ENCODE data around the gene RTP1. TPM values are rescaled to one million over a fixed set of nuclear protein-coding genes. Genes with fewer than 3 reads are reported as not detected.

The RTP1 gene
- total and polyA plus RNA-seq, 2 of the 4 experiments (the other 2 are of a cell fraction) = not detected

DNA sequence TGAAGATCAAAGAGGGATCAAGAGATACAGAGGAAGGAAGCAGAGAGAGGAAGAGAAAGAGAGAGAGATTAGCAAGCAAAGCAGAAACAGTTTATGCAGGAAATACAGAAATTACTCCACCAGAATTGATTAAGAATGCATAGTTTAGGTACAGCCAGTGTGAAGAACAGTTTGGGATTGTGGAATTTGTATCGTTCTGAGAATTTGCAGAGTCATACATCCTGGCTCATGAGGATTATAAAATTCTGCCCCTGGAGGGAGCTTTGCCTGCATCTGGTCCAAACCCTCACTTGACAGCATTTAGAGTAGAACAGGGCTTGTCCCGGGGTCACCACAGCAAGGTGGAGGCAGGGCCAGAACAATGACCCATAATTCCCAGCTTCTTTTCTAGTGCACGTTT is 50.1 kb downstream of the RTP1 start:
- in situ Hi-C loops (cut with MboI; ENCODE audit: low sequenced_read_pairs) = no loop called here
- H3K9me3 ChIP-seq (ENCODE audit: control insufficient read depth, insufficient read depth, low read length) = peaks cover 3% of the 10 kb centered on the region

More for the DNA sequence above, 50.1 kb downstream of the RTP1 start:
- Histone ChIP-seq H3K18ac (ENCODE audit: low read depth, low read length) (no peak overlapping the region), H3K56ac (ENCODE audit: extremely low read depth, insufficient read depth, low read length) (no peak overlapping the region), H2BK15ac (ENCODE audit: low read depth, low read length) (no peak overlapping the region), H2BK120ac (ENCODE audit: low read depth, low read length) (no peak overlapping the region), H4K91ac (ENCODE audit: insufficient read depth, low read depth, low read length) (no peak overlapping the region), H2BK20ac (ENCODE audit: low read depth, low read length) (no peak overlapping the region), H4K20me1 (ENCODE audit: insufficient read depth, low read length) (no peaks in the 10 kb centered on the region), H4K8ac (ENCODE audit: low read depth in 2 of 2, low read length in 2 of 2) (no peak overlapping the region), H3K4ac (ENCODE audit: low read depth, low read length) (no peak overlapping the region), H3K23ac (ENCODE audit: low read depth, low read length) (no peak overlapping the region), H2BK5ac (ENCODE audit: low read depth, low read length, poor library complexity, severe bottlenecking) (no peak overlapping the region), H3K36me3 (ENCODE audit: control insufficient read depth, insufficient read depth, low read length) (peaks cover 11% of the 10 kb centered on the region; the same call in 1 of the 2 replicates), H3K9me1 (ENCODE audit: insufficient read depth, low read length) (no peaks in the 10 kb centered on the region), H3K27ac (ENCODE audit: insufficient read depth, low read length) (no peak overlapping the region), H3K14ac (replicated peaks; ENCODE audit: low read depth, low read length) (no peak overlapping the region), H2AK5ac (ENCODE audit: low read depth, low read length) (no peak overlapping the region), H3K4me3 (ENCODE audit: insufficient read depth, low read depth, low read length) (no peak overlapping the region), H3K79me1 (ENCODE audit: low read depth in 1 of 2, low read length in 2 of 2) (no peaks in the 10 kb centered on the region), H3K4me1 (ENCODE audit: control insufficient read depth, insufficient read depth, low read length) (peaks cover 11% of the 10 kb centered on the region), H2AFZ (replicated peaks; ENCODE audit: low read length, poor library complexity) (no peak overlapping the region), H3K4me2 (ENCODE audit: low read depth, low read length) (no peak overlapping the region), H2AK9ac (replicated peaks; ENCODE audit: low read depth, low read length, poor library complexity) (no peak overlapping the region), H3K27me3 (ENCODE audit: control insufficient read depth, insufficient read depth, low read length) (no peaks in the 10 kb centered on the region), H3K9ac (ENCODE audit: low read depth, low read length) (no peak overlapping the region), H4K5ac (ENCODE audit: low read depth, low read length) (no peak overlapping the region)
- ChIA-PET CTCF (no interaction called here), POLR2A (ENCODE audit: unreplicated experiment) (no interaction called here)
- DNase-seq (no peak), ATAC-seq (ENCODE audit: low read depth) (no peak)
- dilution Hi-C loops (cut with HindIII; ENCODE audit: low sequenced_read_pairs, unreplicated experiment) = no loop called here
- TF ChIP-seq NFE2L2 (IDR thresholded peaks at IDR 0.05; ENCODE audit: low read depth, low read length) (peak; percentile 54; the same call in 1 of the 2 replicates), MAFK (IDR thresholded peaks at IDR 0.05; ENCODE audit: low read depth, low read length) (no peak)
- intact Hi-C loops (cut with micrococcal nuclease) = no loop called here
- 20% methylated on average over 2 of the region's 3 CpGs; no CpG with 5 or more reads in 1 of the 2 experiments for WGBS, 2 experiments (ENCODE audit: extremely low coverage in 2 of 2, insufficient read length in 1 of 2)
- no TSS peak for BruUV-seq (replicated peaks)

Other genes starting within 250 kb of the RTP1 start
- 32.5 and 34.6 TPM in 2 replicates for gene RPL39L, start 58.0 kb upstream of the RTP1 start, total RNA-seq (2012; rRNA removed)
- gene RPL39L, start 58.0 kb upstream of the RTP1 start, polyA plus RNA-seq (2012; rRNA removed) = 18.1 and 22.1 TPM in 2 replicates
- gene MASP1, start 94.3 kb downstream of the RTP1 start, total RNA-seq (2012; rRNA removed) = 13.1 TPM in 2 replicates
- gene MASP1, start 94.3 kb downstream of the RTP1 start, polyA plus RNA-seq (2012; rRNA removed) = 14.7 and 16.2 TPM in 2 replicates
- not detected in 2 replicates for gene RTP4, start 170.9 kb downstream of the RTP1 start, total RNA-seq (2012; rRNA removed)
- gene RTP4, start 170.9 kb downstream of the RTP1 start, polyA plus RNA-seq (2012; rRNA removed) = not detected in 2 replicates

Measured in IMR-90 (cell line).